IgD-negative memory B cell (primary cell): ENCODE results near the gene PEX11G. TPM values are rescaled to one million over a fixed set of nuclear protein-coding genes. Genes with fewer than 3 reads are reported as not detected.

Source experiments
- H3K27ac Mint-ChIP-seq, 3 donors: one replicate each; pipeline ENCODE4 v1.8.0; 2020 to 2022; ENCODE audit warnings: mild to moderate bottlenecking in 3 of 3, mixed read lengths in 3 of 3, moderate library complexity in 1 of 3
- H3K27me3 Mint-ChIP-seq: one replicate; pipeline ENCODE4 v1.8.0; 2021; ENCODE audit warnings: mixed read lengths
- H3K36me3 Mint-ChIP-seq: one replicate; pipeline ENCODE4 v1.8.0; 2020; ENCODE audit warnings: mild to moderate bottlenecking, mixed read lengths
- H3K4me1 Mint-ChIP-seq, 3 donors: one replicate each; pipeline ENCODE4 v1.8.0; 2020 to 2022; ENCODE audit warnings: mixed read lengths in 3 of 3, mild to moderate bottlenecking in 1 of 3
- H3K4me3 Mint-ChIP-seq, 4 donors: one replicate each; pipeline ENCODE4 v1.8.0; 2020 to 2022; ENCODE audit warnings: mild to moderate bottlenecking in 4 of 4, mixed read lengths in 4 of 4, moderate library complexity in 3 of 4
- H3K9me3 Mint-ChIP-seq, 3 donors: one replicate each; pipeline ENCODE4 v1.8.0; 2020 to 2021; ENCODE audit warnings: mixed read lengths in 3 of 3, mild to moderate bottlenecking in 1 of 3
- polyA plus RNA-seq: library from polyadenylated mRNA; unstranded; fragments of 300-500 nt; fragmentation: Illumina TruSeq; gene quantifications from one replicate; pipeline ENCODE4 v1.2.3, GENCODE V29; 2021

The PEX11G gene
- polyA plus RNA-seq, 1 donor from 2014 or later: 2.8 TPM

DNA sequence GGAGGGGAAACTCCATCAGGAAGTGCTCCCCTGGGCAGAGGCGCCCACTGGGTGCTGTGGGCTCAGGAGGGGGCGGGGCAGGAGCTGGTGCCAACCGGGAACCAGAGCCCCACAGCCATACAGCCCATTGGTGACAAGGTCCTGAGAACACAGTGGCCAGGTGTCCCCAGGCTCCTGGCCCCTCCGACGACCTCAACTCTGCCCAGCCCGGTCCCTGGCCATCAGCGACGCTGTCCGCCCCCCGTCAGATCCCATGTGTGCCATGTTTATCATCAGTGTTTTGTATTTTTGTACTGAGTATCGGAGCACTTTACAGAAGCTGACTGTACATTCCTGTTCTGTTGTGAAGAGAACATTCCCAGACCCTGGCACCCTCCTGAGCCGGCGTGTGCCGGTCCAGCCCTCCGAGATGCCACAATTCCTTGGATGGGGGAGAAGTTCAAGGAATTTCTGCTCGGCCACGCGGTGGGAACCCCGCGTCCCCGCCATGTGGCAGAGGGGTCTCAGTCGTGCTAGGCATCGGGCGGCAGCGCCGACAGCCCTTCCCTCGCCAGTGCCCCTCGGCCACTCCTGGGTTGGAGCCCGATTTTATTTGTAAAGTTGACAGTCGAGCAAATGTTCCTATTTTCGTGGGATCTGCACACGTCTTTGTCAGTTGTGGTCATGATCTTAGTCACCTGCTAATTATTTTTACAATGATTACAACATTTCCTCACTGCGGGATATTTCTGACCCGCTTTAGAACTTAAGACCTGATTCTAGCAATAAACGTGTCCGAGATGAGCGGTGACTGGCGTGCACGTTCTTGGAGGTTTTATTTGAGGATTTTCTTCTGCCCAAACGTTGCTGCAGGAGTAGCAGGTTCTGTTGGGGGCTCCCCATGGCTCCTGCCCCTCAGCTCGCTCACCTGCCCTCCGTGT is 16.9 kb downstream of the PEX11G start:
- peaks cover 5 to 12% (median 9%) of the 10 kb centered on the region in 3 donors for H3K4me1 Mint-ChIP-seq
- peaks cover 2% of the 10 kb centered on the region for H3K36me3 Mint-ChIP-seq
- peak overlapping the region in 2 of 3 donors; percentile 82 to 93 for H3K27ac Mint-ChIP-seq
- H3K4me3 Mint-ChIP-seq: peak overlapping the region in 3 of 4 donors; percentile 28 to 72 (median 53)
- H3K9me3 Mint-ChIP-seq: no peaks in the 10 kb centered on the region
- no peaks in the 10 kb centered on the region for H3K27me3 Mint-ChIP-seq

GRCh38 chr19:7470540-7471305 is 18.1 kb downstream of the PEX11G start:
- H3K36me3 Mint-ChIP-seq: peaks cover 3% of the 10 kb centered on the region
- H3K4me1 Mint-ChIP-seq: peaks cover 5 to 10% (median 9%) of the 10 kb centered on the region in 3 donors
- peak overlapping the region in 1 of 3 donors; percentile 82 for H3K27ac Mint-ChIP-seq
- no peak overlapping the region for H3K4me3 Mint-ChIP-seq
- no peaks in the 10 kb centered on the region for H3K27me3 Mint-ChIP-seq
- no peaks in the 10 kb centered on the region for H3K9me3 Mint-ChIP-seq

- Mint-ChIP-seq H3K4me3 (no peak overlapping the region), H3K27ac (no peak overlapping the region), H3K27me3 (no peaks in the 10 kb centered on the region), H3K36me3 (peaks cover 4% of the 10 kb centered on the region), H3K4me1 (peaks cover 5 to 10% (median 9%) of the 10 kb centered on the region in 3 donors), H3K9me3 (no peaks in the 10 kb centered on the region)
These were observed 19.1 kb downstream of the PEX11G start for GRCh38 chr19:7469669-7470285.

DNA sequence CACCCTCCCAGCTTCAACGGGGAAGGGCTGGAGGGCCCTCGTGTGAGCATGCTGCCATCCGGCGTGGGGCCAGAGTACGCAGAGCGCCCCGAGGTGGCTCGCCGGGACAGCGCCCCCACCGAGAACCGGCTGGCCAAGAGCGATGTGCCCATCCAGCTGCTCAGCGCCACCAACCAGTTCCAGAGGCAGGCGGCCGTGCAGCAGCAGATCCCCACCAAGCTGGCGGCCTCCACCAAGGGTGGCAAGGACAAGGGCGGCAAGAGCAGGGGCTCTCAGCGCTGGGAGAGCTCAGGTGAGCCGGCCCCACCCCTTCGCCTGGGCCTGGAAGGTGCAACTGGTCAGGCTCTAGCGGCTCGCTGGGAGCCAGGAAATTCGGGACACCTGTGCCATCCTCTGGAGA is 20.0 kb downstream of the PEX11G start:
- Mint-ChIP-seq H3K4me1 (peaks cover 5 to 10% (median 9%) of the 10 kb centered on the region in 3 donors), H3K4me3 (no peak overlapping the region), H3K9me3 (no peaks in the 10 kb centered on the region), H3K27ac (peak overlapping the region in 2 of 3 donors; percentile 23 to 75), H3K36me3 (peaks cover 4% of the 10 kb centered on the region), H3K27me3 (no peaks in the 10 kb centered on the region)

GRCh38 chr19:7467009-7467989 is 21.5 kb downstream of the PEX11G start:
- Mint-ChIP-seq H3K4me3 (peak overlapping the region in 2 of 4 donors; percentile 45 to 70), H3K27ac (peak overlapping the region in 1 of 3 donors; percentile 75), H3K9me3 (no peaks in the 10 kb centered on the region), H3K4me1 (peaks cover 0 to 3% (median 2%) of the 10 kb centered on the region in 3 donors), H3K27me3 (no peaks in the 10 kb centered on the region), H3K36me3 (peaks cover 2% of the 10 kb centered on the region)

DNA sequence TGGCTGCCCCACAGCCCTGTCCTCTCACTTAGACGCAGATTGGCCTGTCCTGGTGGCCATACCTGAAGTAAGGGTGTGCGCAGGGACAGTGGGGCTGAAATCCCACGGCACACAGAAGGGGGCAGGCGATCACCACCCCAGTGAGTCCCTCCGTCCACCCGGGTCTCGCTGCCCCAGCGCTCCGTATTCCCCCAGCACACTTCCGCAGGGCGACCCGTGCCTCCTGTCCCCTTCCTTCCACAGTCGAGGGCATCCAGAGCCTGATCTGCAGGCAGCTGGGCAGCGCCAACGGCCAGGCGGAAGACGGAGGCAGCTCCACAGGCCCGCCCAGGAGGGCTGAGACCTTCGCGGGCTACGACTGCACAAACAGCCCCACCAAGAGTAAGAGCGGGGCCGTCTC is 25.3 kb downstream of the PEX11G start:
- H3K4me1 Mint-ChIP-seq: no peaks in the 10 kb centered on the region
- no peaks in the 10 kb centered on the region for H3K27me3 Mint-ChIP-seq
- peaks cover 7% of the 10 kb centered on the region for H3K36me3 Mint-ChIP-seq
- peak overlapping the region in 1 of 3 donors; percentile 74 for H3K27ac Mint-ChIP-seq
- H3K4me3 Mint-ChIP-seq: no peak overlapping the region
- no peaks in the 10 kb centered on the region for H3K9me3 Mint-ChIP-seq

- Mint-ChIP-seq H3K4me1 (no peaks in the 10 kb centered on the region), H3K27ac (peak overlapping the region in 1 of 3 donors; percentile 60), H3K4me3 (peak overlapping the region in 1 of 4 donors; percentile 54), H3K36me3 (peaks cover 9% of the 10 kb centered on the region), H3K27me3 (no peaks in the 10 kb centered on the region), H3K9me3 (no peaks in the 10 kb centered on the region)
These were observed 26.8 kb downstream of the PEX11G start for GRCh38 chr19:7461841-7462629.

DNA sequence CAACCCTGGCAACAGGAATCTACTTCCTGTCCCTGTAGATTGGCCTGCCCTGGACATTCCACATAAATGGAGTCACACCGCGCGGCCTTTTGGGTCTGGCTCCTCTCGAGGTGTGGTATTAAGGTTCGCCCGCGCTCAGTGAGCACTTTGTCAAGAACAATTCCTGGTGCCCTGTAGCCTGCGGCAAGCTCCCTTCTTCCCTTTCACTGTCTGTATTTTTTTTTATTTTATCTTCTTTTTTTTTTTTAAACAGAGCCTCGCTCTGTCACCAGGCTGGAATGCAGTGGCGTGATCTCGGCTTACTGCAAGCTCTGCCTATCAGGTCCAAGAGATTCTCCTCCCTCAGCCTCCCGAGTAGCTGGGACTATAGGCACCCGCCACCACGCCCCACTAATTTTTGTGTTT is 28.3 kb downstream of the PEX11G start:
- Mint-ChIP-seq H3K4me1 (peaks cover 0 to 2% (median 0%) of the 10 kb centered on the region in 3 donors), H3K27ac (no peak overlapping the region), H3K9me3 (no peaks in the 10 kb centered on the region), H3K36me3 (peaks cover 9% of the 10 kb centered on the region), H3K4me3 (no peak overlapping the region), H3K27me3 (no peaks in the 10 kb centered on the region)

DNA sequence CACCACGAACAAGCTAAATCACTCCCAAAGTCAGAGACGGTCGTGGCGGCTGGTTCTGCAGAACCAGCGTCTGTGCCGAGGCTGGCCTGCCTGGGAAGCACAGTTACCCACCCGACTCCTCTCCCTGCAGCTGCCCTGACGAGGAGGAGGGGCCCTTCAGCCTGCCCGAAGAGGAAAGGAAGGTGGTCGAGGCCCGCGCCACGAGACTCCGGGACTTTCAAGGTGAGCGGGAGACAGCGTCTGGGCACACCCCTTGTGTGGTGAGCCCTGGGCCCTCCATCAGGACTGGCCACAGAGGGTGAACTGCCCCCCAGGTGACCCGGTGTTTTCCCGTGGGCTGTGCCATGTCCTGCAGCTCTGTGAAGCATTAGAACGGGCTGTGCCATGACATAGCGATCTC is 29.1 kb downstream of the PEX11G start:
- H3K36me3 Mint-ChIP-seq: peaks cover 9% of the 10 kb centered on the region
- H3K4me3 Mint-ChIP-seq: no peak overlapping the region
- H3K9me3 Mint-ChIP-seq: no peaks in the 10 kb centered on the region
- no peaks in the 10 kb centered on the region for H3K27me3 Mint-ChIP-seq
- peak overlapping the region in 1 of 3 donors; percentile 64 for H3K27ac Mint-ChIP-seq
- H3K4me1 Mint-ChIP-seq: peaks cover 0 to 5% (median 0%) of the 10 kb centered on the region in 3 donors

GRCh38 chr19:7458675-7459074 is 30.2 kb downstream of the PEX11G start:
- H3K4me1 Mint-ChIP-seq: peaks cover 0 to 5% (median 0%) of the 10 kb centered on the region in 3 donors
- H3K36me3 Mint-ChIP-seq: peaks cover 13% of the 10 kb centered on the region

DNA sequence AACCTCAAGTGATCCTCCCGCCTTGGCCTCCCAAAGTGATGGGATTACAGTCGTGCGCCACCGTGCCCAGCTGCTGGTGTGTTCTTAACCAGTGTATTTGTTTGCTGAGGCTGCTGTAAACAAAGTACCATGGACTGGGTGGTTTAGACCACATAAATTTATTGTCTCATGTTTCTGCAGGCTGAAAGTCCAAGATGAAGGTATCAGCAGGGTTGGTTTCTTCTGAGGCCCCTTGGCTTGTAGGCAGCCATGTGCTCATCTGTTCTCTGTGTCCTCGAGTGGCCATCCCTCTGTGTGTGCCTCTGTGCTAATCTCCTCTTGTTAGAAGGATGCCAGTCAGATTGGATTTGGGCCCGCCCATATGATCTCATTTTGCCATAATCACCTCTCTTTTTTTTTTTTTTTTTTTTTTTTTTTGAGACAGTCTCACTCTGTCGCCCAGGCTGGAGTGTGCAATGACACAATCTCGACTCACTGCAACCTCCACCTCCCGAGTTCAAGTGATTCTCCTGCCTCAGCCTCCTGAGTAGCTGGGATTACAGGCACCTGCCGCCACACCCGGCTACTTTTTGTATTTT is 31.8 kb downstream of the PEX11G start:
- H3K27me3 Mint-ChIP-seq: no peaks in the 10 kb centered on the region
- peak overlapping the region in 1 of 3 donors; percentile 53 for H3K27ac Mint-ChIP-seq
- peaks cover 14% of the 10 kb centered on the region for H3K36me3 Mint-ChIP-seq
- H3K4me3 Mint-ChIP-seq: no peak overlapping the region
- no peaks in the 10 kb centered on the region for H3K9me3 Mint-ChIP-seq
- H3K4me1 Mint-ChIP-seq: peaks cover 0 to 5% (median 3%) of the 10 kb centered on the region in 3 donors

More at GRCh38 chr19:7458675-7459074, 30.2 kb downstream of the PEX11G start:
- Mint-ChIP-seq H3K4me3 (no peak overlapping the region), H3K27me3 (no peaks in the 10 kb centered on the region), H3K9me3 (no peaks in the 10 kb centered on the region), H3K27ac (no peak overlapping the region)

DNA sequence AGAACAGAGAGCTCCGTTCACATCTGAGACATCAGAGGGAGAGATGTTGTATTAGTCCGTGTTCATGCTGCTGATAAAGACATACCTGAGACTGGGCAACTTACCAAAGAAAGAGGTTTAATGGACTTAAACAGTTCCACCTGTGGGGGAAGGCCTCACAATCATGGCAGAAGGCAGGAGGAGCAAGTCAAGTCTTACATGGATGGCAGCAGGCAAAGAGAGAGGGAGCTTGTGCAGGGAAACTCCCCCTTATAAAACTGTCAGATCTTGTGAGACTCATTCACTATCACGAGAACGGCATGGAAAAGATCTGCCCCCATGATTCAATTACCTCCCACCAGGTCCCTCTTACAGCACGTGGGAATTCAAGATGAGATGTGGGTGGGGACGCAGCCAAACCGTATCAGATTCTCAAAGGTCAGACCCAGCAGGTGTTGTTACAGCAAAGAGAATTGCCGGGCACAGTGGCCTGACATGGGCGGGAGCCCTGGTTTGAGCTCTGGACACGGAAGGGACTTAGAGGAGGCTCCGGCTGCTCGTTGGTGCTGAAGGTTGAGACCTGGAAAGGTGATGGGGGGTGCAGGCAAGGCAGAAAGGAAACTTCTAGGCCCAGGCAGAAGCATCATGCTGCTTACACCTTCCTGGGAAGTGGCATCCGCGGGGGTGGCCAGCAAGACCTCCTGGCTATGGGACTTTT is 33.1 kb downstream of the PEX11G start:
- peaks cover 0 to 3% (median 1%) of the 10 kb centered on the region in 3 donors for H3K9me3 Mint-ChIP-seq
- H3K27me3 Mint-ChIP-seq: no peaks in the 10 kb centered on the region
- H3K4me1 Mint-ChIP-seq: peaks cover 1 to 5% (median 5%) of the 10 kb centered on the region in 3 donors
- H3K36me3 Mint-ChIP-seq: peaks cover 16% of the 10 kb centered on the region
- H3K4me3 Mint-ChIP-seq: peak overlapping the region in 2 of 4 donors; percentile 65 to 79
- H3K27ac Mint-ChIP-seq: peak overlapping the region in 2 of 3 donors; percentile 54 to 83
